Measurements from ENCODE around the gene NMNAT2.

The NMNAT2 gene

DNA sequence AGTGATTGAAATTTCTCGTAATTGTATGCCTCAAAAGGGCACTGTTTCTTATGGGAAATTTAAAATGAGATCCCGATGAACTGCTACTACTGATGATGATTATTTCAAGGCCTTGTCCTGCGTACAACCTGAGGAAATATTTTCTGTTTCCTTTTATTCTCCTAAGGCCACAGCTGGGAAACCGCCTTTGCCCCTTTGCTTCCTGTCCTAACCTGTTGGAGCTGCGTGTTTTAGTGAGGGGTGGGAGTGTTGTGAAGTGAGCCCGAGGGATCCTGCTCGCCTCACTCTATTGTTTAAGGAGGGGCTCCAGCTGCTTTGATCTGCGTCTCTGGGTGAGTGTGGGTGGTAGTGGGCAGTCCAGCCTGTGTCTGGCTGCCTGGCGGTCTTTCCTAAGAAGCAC, 217.7 kb downstream of the NMNAT2 start:
- peaks cover 10% of the 10 kb centered on the region for H3K4me1 ChIP-seq (ENCODE audit: insufficient read depth, low read length)
- H3K9me3 ChIP-seq (ENCODE audit: control insufficient read depth, insufficient read depth, low read length) = no peaks in the 10 kb centered on the region
- H3K9ac ChIP-seq (ENCODE audit: low read depth, low read length) = no peak overlapping the region
- H3K36me3 ChIP-seq (ENCODE audit: insufficient read depth, low read length) = no peaks in the 10 kb centered on the region

- no peak overlapping the region for H3K9ac ChIP-seq (ENCODE audit: low read depth, low read length)
Observed at GRCh38 chr1:183199304-183199703, 218.9 kb downstream of the NMNAT2 start.

DNA sequence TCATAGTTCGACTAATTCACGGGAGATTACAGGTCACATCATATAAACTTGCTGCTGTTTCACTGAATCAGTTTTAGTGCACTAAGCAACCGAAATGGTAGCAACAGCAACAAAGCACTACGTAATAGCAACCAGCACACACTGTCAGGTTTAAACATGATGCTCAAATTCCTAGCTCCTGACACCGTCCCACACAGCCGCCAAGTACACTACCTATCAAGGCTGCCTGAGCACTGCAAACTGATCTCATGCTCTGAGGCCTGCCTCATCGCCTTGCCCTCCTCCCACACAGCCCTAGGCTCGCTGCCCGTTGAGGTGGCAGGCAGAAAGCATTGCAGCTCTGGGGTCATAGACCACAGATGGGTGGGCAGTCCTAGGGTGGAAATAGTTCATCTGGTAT, 219.7 kb downstream of the NMNAT2 start:
- H3K9ac ChIP-seq (ENCODE audit: low read depth, low read length) = no peak overlapping the region
- H3K36me3 ChIP-seq (ENCODE audit: insufficient read depth, low read length) = no peaks in the 10 kb centered on the region
- no peaks in the 10 kb centered on the region for H3K9me3 ChIP-seq (ENCODE audit: control insufficient read depth, insufficient read depth, low read length)
- H3K4me1 ChIP-seq (ENCODE audit: insufficient read depth, low read length) = peaks cover 22% of the 10 kb centered on the region

More at GRCh38 chr1:183199304-183199703, 218.9 kb downstream of the NMNAT2 start:
- no peaks in the 10 kb centered on the region for H3K9me3 ChIP-seq (ENCODE audit: control insufficient read depth, insufficient read depth, low read length)
- H3K4me1 ChIP-seq (ENCODE audit: insufficient read depth, low read length) = peaks cover 22% of the 10 kb centered on the region
- H3K36me3 ChIP-seq (ENCODE audit: insufficient read depth, low read length) = no peaks in the 10 kb centered on the region
